Fibroblast of villous mesenchyme (primary cell): ENCODE data around the gene BCL6. TPM values are rescaled to one million over a fixed set of nuclear protein-coding genes. Genes with fewer than 3 reads are reported as not detected.

Experiments
- DNase-seq: peaks from one replicate; pipeline ENCODE4 v3.0.0-alpha.2; 2010; ENCODE audit warnings: low read depth
- H3K4me3 ChIP-seq: 2 replicates; pipeline ENCODE4 v1.5.1; 2011; ENCODE audit warnings: low read depth, mild to moderate bottlenecking, low read length
- CTCF ChIP-seq: IDR thresholded peaks from 2 replicates; pipeline ENCODE4 v1.5.1; 2012; ENCODE audit warnings: low read depth, mild to moderate bottlenecking, low read length; ENCODE audit not compliant: insufficient read depth
- total RNA-seq: library from RNA; depleted of rRNA; stranded (reverse); fragments of >200 nt; gene quantifications from 2 replicates; pipeline ENCODE4 v1.2.3, GENCODE V29; 2012

The BCL6 gene
- total RNA-seq, 1 donor: 26.8 TPM

GRCh38 chr3:187773233-187774184, 28.2 kb upstream of the BCL6 start:
- H3K4me3 ChIP-seq: no peak overlapping the region
- TF ChIP-seq CTCF: no peak
- DNase-seq: no peak

GRCh38 chr3:187770224-187770623, 25.0 kb upstream of the BCL6 start:
- DNase-seq: no peak
- no peak for TF ChIP-seq CTCF
- no peak overlapping the region for H3K4me3 ChIP-seq

- no peak overlapping the region for H3K4me3 ChIP-seq
- no peak for TF ChIP-seq CTCF
- no peak for DNase-seq
These were observed 24.5 kb upstream of the BCL6 start for GRCh38 chr3:187769771-187770170.

- no peak for TF ChIP-seq CTCF
- DNase-seq: peak; percentile 61
- no peak overlapping the region for H3K4me3 ChIP-seq
These were observed 22.2 kb upstream of the BCL6 start for GRCh38 chr3:187767266-187768012.

GRCh38 chr3:187765342-187765741, 20.1 kb upstream of the BCL6 start:
- no peak overlapping the region for H3K4me3 ChIP-seq
- DNase-seq: peak; percentile 21
- no peak for TF ChIP-seq CTCF

GRCh38 chr3:187763850-187764648, 18.8 kb upstream of the BCL6 start:
- no peak for DNase-seq
- TF ChIP-seq CTCF: no peak
- no peak overlapping the region for H3K4me3 ChIP-seq
